ENCODE measurements around the gene TMEM208.

DNA sequence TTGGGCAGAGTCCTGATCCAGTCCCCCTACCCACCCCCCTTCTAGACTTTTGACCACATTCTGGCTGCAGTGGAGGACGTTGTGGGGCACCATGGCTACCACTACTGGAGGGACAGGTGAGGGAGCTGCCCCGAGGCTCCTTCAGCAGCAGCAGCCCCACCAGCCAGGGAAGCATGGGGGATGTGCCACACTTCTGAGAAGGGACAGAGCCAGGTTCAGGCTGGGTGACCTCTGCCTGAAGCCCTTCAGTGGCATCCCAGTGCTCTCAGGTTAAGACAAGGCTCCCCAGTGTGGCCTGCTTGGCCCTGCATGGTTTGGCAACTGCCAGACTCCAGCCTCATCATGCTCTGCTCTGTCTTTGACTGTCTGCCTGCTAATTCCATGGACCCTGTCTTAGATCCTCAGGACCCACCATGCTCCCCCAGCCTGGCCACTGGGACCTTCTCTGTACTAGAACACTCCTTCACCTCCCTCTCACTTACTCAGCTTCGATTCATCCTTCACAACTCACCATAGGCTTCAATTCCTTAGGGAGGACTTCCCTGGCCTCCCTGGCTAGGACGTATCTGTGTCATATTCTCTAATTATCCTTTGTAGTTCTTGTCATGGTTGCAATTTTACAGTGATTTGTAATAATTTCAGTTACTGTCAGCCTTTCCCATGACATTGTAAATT is 30.7 kb downstream of the TMEM208 start:
- TF ChIP-seq POLR2A (IDR thresholded peaks at IDR 0.05; ENCODE audit: low read depth) = no peak
- no peak for TF ChIP-seq POLR2AphosphoS5 (IDR thresholded peaks at IDR 0.05)
